ENCODE measurements around the gene FBXL19. TPM values are rescaled to one million over a fixed set of nuclear protein-coding genes. Genes with fewer than 3 reads are reported as not detected.

The FBXL19 gene
- total RNA-seq, 1 experiment from 2014 or later = 24.5 TPM

DNA sequence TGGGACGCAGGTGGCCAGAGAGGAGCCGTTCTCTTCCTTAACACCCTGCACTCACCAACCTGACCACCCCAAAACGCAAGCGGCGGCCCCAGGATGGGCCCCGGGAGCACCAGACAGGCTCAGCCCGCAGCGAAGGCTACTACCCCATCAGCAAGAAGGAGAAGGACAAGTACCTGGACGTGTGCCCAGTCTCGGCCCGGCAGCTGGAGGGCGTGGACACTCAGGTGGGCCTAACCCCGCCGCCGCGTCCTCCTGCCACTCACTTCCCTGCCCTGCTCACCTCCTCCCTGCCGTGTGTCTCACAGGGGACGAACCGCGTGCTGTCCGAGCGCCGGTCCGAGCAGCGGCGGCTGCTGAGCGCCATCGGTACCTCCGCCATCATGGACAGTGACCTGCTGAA lies 57.1 kb downstream of the FBXL19 start:
- H3K79me2 ChIP-seq (ENCODE audit: low read length) = no peaks in the 10 kb centered on the region
- no peak overlapping the region for H2AFZ ChIP-seq (ENCODE audit: low read length)
- no peaks in the 10 kb centered on the region for H3K9me3 ChIP-seq (ENCODE audit: low read length)
- 0 out of 2 replicates have a peak, but pooled peaks cover 4% of the 10 kb centered on the region for H4K20me1 ChIP-seq (ENCODE audit: insufficient read depth, low read depth, low read length)
- H3K36me3 ChIP-seq (ENCODE audit: insufficient read depth, low read length) = peaks cover 5% of the 10 kb centered on the region
- no peaks in the 10 kb centered on the region for H3K4me1 ChIP-seq (ENCODE audit: low read length)
- no peak overlapping the region for H3K4me3 ChIP-seq (ENCODE audit: low read length)
- H3K9ac ChIP-seq (ENCODE audit: low read length) = no peak overlapping the region
- H3K4me2 ChIP-seq (ENCODE audit: low read depth, low read length, poor library complexity, severe bottlenecking) = no peak overlapping the region
- no peaks in the 10 kb centered on the region for H3K9me2 ChIP-seq (replicated peaks; ENCODE audit: insufficient read depth, low read length)
- no peak for DNase-seq
- H3K27ac ChIP-seq (ENCODE audit: low read length) = no peak overlapping the region
- H3K27me3 ChIP-seq (ENCODE audit: low read length) = no peaks in the 10 kb centered on the region

- no peak overlapping the region for H3K4me2 ChIP-seq (ENCODE audit: low read depth, low read length, poor library complexity, severe bottlenecking)
- H3K4me3 ChIP-seq (ENCODE audit: low read length) = no peak overlapping the region
- no peak overlapping the region for H3K27ac ChIP-seq (ENCODE audit: low read length)
- no peaks in the 10 kb centered on the region for H3K9me3 ChIP-seq (ENCODE audit: low read length)
- no peaks in the 10 kb centered on the region for H3K27me3 ChIP-seq (ENCODE audit: low read length)
- peaks cover 7% of the 10 kb centered on the region for H3K36me3 ChIP-seq (ENCODE audit: insufficient read depth, low read length)
- no peaks in the 10 kb centered on the region for H3K4me1 ChIP-seq (ENCODE audit: low read length)
- no peaks in the 10 kb centered on the region for H3K79me2 ChIP-seq (ENCODE audit: low read length)
- 0 out of 2 replicates have a peak, but pooled peaks cover 4% of the 10 kb centered on the region for H4K20me1 ChIP-seq (ENCODE audit: insufficient read depth, low read depth, low read length)
- DNase-seq = no peak
- H3K9ac ChIP-seq (ENCODE audit: low read length) = no peak overlapping the region
- H3K9me2 ChIP-seq (replicated peaks; ENCODE audit: insufficient read depth, low read length) = no peaks in the 10 kb centered on the region
- H2AFZ ChIP-seq (ENCODE audit: low read length) = no peak overlapping the region
Measured at GRCh38 chr16:30980959-30981358, 57.6 kb downstream of the FBXL19 start.

GRCh38 chr16:30982548-30983288 lies 59.3 kb downstream of the FBXL19 start:
- Histone ChIP-seq H3K9ac (ENCODE audit: low read length) (no peak overlapping the region), H4K20me1 (ENCODE audit: insufficient read depth, low read depth, low read length) (0 out of 2 replicates have a peak, but pooled peaks cover 4% of the 10 kb centered on the region), H3K36me3 (ENCODE audit: insufficient read depth, low read length) (peaks cover 4% of the 10 kb centered on the region; the same call in 1 of the 2 replicates), H2AFZ (ENCODE audit: low read length) (no peak overlapping the region), H3K9me2 (replicated peaks; ENCODE audit: insufficient read depth, low read length) (no peaks in the 10 kb centered on the region), H3K79me2 (ENCODE audit: low read length) (no peaks in the 10 kb centered on the region), H3K4me1 (ENCODE audit: low read length) (no peaks in the 10 kb centered on the region), H3K27me3 (ENCODE audit: low read length) (no peaks in the 10 kb centered on the region), H3K4me3 (ENCODE audit: low read length) (no peak overlapping the region), H3K27ac (ENCODE audit: low read length) (no peak overlapping the region), H3K4me2 (ENCODE audit: low read depth, low read length, poor library complexity, severe bottlenecking) (no peak overlapping the region), H3K9me3 (ENCODE audit: low read length) (no peaks in the 10 kb centered on the region)
- no peak for DNase-seq

DNA sequence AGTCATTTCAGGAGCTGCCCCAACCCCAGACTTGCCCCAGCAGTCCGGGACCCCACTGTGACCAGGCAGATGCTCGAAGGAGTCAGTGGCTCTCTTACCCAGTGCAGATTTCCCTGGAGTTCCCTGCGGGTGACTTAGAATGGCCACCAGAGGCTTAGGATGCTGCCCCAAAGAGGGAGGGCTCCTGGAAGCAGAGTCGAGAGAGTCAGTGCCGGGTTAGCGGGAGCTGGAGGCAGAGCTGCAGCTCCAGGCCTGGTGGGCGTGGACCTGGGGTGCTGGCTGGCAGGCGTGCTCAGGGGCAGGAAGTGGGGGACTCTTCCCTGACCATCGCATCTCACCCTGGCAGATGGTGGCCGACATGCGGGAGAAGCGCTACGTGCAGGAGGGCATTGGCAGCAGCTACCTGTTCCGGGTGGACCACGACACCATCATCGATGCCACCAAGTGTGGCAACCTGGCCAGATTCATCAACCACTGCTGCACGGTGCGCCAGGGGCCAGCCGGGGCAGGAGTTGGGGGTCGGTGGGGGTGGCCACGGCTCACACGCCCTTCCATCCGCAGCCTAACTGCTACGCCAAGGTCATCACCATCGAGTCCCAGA lies 60.0 kb downstream of the FBXL19 start:
- DNase-seq = no peak
- H3K9ac ChIP-seq (ENCODE audit: low read length) = no peak overlapping the region
- H3K79me2 ChIP-seq (ENCODE audit: low read length) = no peaks in the 10 kb centered on the region
- peaks cover 4% of the 10 kb centered on the region; the same call in 1 of the 2 replicates for H3K36me3 ChIP-seq (ENCODE audit: insufficient read depth, low read length)
- no peaks in the 10 kb centered on the region for H3K9me3 ChIP-seq (ENCODE audit: low read length)
- H3K9me2 ChIP-seq (replicated peaks; ENCODE audit: insufficient read depth, low read length) = no peaks in the 10 kb centered on the region
- H3K27ac ChIP-seq (ENCODE audit: low read length) = no peak overlapping the region
- no peak overlapping the region for H3K4me3 ChIP-seq (ENCODE audit: low read length)
- H4K20me1 ChIP-seq (ENCODE audit: insufficient read depth, low read depth, low read length) = 0 out of 2 replicates have a peak, but pooled peaks cover 2% of the 10 kb centered on the region
- no peak overlapping the region for H3K4me2 ChIP-seq (ENCODE audit: low read depth, low read length, poor library complexity, severe bottlenecking)
- no peak overlapping the region for H2AFZ ChIP-seq (ENCODE audit: low read length)
- no peaks in the 10 kb centered on the region for H3K27me3 ChIP-seq (ENCODE audit: low read length)
- H3K4me1 ChIP-seq (ENCODE audit: low read length) = no peaks in the 10 kb centered on the region

DNA sequence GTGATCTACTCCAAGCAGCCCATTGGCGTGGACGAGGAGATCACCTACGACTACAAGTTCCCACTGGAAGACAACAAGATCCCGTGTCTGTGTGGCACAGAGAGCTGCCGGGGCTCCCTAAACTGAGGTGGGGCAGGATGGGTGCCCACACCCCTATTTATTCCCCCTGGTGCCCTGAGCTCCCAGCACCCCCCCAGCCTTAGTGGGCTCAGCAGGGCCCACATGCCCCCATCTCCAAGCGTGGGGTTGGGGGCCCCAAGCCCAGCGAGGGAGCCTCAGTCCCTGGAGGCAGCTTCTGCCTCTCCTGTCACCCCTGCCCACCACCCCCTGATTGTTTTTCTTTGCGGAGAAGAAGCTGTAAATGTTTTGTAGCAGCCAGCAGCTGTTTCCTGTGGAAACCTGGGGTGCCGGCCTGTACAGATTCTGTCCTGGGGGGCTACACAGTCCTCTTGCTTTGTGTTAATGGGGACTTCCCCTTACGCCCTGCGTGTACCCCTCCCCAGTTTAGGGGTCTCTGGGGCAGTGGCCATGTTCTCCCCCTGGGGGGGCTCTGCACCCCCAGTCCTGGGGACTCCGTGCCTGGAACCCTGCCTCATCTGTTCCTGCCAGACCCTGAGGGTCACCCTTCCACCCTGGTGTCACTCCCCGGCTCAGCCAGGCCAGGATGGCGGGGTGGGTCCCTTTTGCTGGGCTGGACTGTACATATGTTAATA lies 60.7 kb downstream of the FBXL19 start:
- Histone ChIP-seq H3K9me3 (ENCODE audit: low read length) (no peaks in the 10 kb centered on the region), H3K79me2 (ENCODE audit: low read length) (no peaks in the 10 kb centered on the region), H2AFZ (ENCODE audit: low read length) (no peak overlapping the region), H3K9ac (ENCODE audit: low read length) (no peak overlapping the region), H3K4me1 (ENCODE audit: low read length) (no peaks in the 10 kb centered on the region), H3K9me2 (replicated peaks; ENCODE audit: insufficient read depth, low read length) (no peaks in the 10 kb centered on the region), H3K27ac (ENCODE audit: low read length) (no peak overlapping the region), H3K4me2 (ENCODE audit: low read depth, low read length, poor library complexity, severe bottlenecking) (no peak overlapping the region), H3K4me3 (ENCODE audit: low read length) (no peak overlapping the region), H3K27me3 (ENCODE audit: low read length) (no peaks in the 10 kb centered on the region), H4K20me1 (ENCODE audit: insufficient read depth, low read depth, low read length) (no peaks in the 10 kb centered on the region), H3K36me3 (ENCODE audit: insufficient read depth, low read length) (peaks cover 4% of the 10 kb centered on the region; the same call in 1 of the 2 replicates)
- no peak for DNase-seq

DNA sequence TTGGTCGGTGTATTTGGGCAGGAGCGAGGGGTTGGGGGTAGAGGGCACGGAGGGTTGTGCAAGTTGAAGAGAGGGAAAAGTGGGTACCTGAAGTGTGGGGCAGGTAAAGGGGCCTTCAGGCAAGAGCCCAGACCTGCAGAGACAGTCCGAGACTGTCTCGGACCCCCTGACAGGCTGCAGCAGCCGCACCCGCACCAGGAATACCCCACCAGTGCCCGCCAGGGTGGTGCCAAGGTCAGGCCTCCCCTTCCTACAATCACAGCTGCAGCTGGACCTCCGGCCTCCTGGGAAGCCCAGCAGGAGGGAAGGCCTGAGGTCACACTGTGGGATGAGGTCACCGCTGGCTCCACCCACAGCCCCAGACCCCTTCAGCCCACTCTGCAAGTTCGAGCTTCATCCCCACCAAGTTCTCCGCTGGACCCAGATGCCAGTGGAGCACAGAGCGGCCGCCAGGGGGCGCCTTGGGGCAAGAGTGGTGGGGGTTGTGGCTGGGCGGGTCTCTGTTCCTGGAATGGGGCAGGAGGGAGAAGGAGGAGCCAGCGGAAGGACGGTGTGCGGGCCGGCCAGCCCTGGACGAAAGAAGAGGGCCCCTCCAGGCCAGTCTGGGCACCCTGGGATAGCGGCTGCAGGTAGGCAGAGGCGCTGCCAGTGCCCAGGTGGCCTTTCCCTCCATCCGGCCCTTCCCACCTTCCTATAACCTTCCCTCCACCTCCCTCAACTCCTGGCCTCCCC lies 61.5 kb downstream of the FBXL19 start, which contains the start of gene HSD3B7:
Gene HSD3B7 (plus strand): TSS at position 539 of the 732 bp plus-strand sequence. CDS start 452 bp downstream, outside the sequence.
- Histone ChIP-seq H3K79me2 (ENCODE audit: low read length) (no peaks in the 10 kb centered on the region), H3K4me1 (ENCODE audit: low read length) (no peaks in the 10 kb centered on the region), H3K4me3 (ENCODE audit: low read length) (no peak within 1 kb of the TSS), H3K9me2 (replicated peaks; ENCODE audit: insufficient read depth, low read length) (no peaks in the 10 kb centered on the region), H2AFZ (ENCODE audit: low read length) (no peak within 1 kb of the TSS), H3K36me3 (ENCODE audit: insufficient read depth, low read length) (peaks cover 4% of the 10 kb centered on the region; the same call in 1 of the 2 replicates), H3K27ac (ENCODE audit: low read length) (no peak within 1 kb of the TSS), H3K9me3 (ENCODE audit: low read length) (no peaks in the 10 kb centered on the region), H3K4me2 (ENCODE audit: low read depth, low read length, poor library complexity, severe bottlenecking) (no peak within 1 kb of the TSS), H3K27me3 (ENCODE audit: low read length) (no peaks in the 10 kb centered on the region), H3K9ac (ENCODE audit: low read length) (no peak within 1 kb of the TSS), H4K20me1 (ENCODE audit: insufficient read depth, low read depth, low read length) (no peaks in the 10 kb centered on the region)
- DNase-seq = peak; percentile 91

DNA sequence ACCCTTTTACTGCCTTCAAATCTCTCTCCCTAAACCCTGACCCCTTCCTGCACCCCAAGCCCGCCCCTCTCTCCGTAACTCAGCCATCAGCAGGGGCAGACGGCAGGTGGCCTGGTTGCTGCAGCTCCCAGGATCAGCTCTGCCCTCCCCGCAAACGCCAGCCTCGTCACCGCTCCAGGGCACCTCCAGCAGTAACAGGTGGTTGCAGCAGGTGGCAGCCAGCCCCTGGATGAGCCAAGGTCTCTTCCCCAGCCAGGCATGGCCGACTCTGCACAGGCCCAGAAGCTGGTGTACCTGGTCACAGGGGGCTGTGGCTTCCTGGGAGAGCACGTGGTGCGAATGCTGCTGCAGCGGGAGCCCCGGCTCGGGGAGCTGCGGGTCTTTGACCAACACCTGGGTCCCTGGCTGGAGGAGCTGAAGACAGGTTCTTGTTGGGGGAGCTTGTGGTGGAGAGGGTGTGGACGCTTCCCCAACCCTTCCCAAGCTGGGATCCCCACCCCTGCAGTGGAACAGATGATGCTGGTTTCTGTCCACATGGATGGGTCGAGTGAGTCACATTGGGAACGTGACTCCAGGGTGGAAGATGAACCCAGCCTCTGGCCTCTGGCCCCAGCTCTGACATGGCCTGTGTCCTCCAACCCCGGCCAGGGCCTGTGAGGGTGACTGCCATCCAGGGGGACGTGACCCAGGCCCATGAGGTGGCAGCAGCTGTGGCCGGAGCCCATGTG lies 62.2 kb downstream of the FBXL19 start:
- Histone ChIP-seq H3K36me3 (ENCODE audit: insufficient read depth, low read length) (peaks cover 4% of the 10 kb centered on the region; the same call in 1 of the 2 replicates), H2AFZ (ENCODE audit: low read length) (no peak overlapping the region), H3K9ac (ENCODE audit: low read length) (no peak overlapping the region)

More for the DNA sequence above, 62.2 kb downstream of the FBXL19 start:
- Histone ChIP-seq H3K4me2 (ENCODE audit: low read depth, low read length, poor library complexity, severe bottlenecking) (no peak overlapping the region), H3K9me3 (ENCODE audit: low read length) (no peaks in the 10 kb centered on the region), H3K79me2 (ENCODE audit: low read length) (no peaks in the 10 kb centered on the region), H3K9me2 (replicated peaks; ENCODE audit: insufficient read depth, low read length) (no peaks in the 10 kb centered on the region), H3K27me3 (ENCODE audit: low read length) (no peaks in the 10 kb centered on the region), H3K4me3 (ENCODE audit: low read length) (no peak overlapping the region), H4K20me1 (ENCODE audit: insufficient read depth, low read depth, low read length) (no peaks in the 10 kb centered on the region), H3K27ac (ENCODE audit: low read length) (no peak overlapping the region), H3K4me1 (ENCODE audit: low read length) (no peaks in the 10 kb centered on the region)
- DNase-seq = no peak
